ENCODE data around the gene MAML2.

Gene MAML2

GRCh38 chr11:96114178-96115064 is 228.6 kb downstream of the MAML2 start:
- Histone ChIP-seq H4K91ac (ENCODE audit: low read length) (no peak overlapping the region), H3K9ac (ENCODE audit: low read length) (no peak overlapping the region), H2BK12ac (ENCODE audit: low read length in 2 of 2) (peak overlapping the region in 1 of 2 experiments; percentile 33), H2BK5ac (ENCODE audit: low read depth, low read length, poor library complexity, severe bottlenecking) (no peak overlapping the region), H3K4ac (ENCODE audit: low read depth in 1 of 2, low read length in 2 of 2) (no peak overlapping the region), H3K18ac (ENCODE audit: low read depth in 1 of 2, low read length in 2 of 2) (no peak overlapping the region), H3K79me1 (replicated peaks; ENCODE audit: low read length, poor library complexity, severe bottlenecking) (peaks cover 29% of the 10 kb centered on the region), H3K4me3 (ENCODE audit: insufficient read depth in 1 of 2, low read depth in 1 of 2, low read length in 2 of 2) (no peak overlapping the region), H3K4me1 (ENCODE audit: control insufficient read depth, insufficient read depth, low read depth, low read length) (no peaks in the 10 kb centered on the region), H3K23ac (ENCODE audit: low read length in 2 of 2) (no peak overlapping the region), H3K27me3 (ENCODE audit: control insufficient read depth in 1 of 2, insufficient read depth in 1 of 2, low read length in 2 of 2) (no peaks in the 10 kb centered on the region), H3K14ac (ENCODE audit: low read length in 2 of 2) (no peak overlapping the region), H3K4me2 (ENCODE audit: low read length, poor library complexity, severe bottlenecking) (no peak overlapping the region), H2AFZ (ENCODE audit: low read depth, low read length) (no peak overlapping the region), H3K27ac (ENCODE audit: low read length, poor library complexity, severe bottlenecking) (no peak overlapping the region), H2BK120ac (ENCODE audit: low read depth, low read length) (no peak overlapping the region), H2BK15ac (ENCODE audit: low read depth, poor library complexity, severe bottlenecking) (no peak overlapping the region), H2AK5ac (ENCODE audit: low read length, severe bottlenecking) (peak overlapping the region; percentile 2), H3K9me3 (ENCODE audit: control insufficient read depth, low read length) (no peaks in the 10 kb centered on the region), H4K8ac (ENCODE audit: low read length) (peak overlapping the region; percentile 55), H3K36me3 (ENCODE audit: control insufficient read depth in 1 of 2, insufficient read depth in 2 of 2, low read depth in 1 of 2, low read length in 2 of 2) (no peaks in the 10 kb centered on the region)
- DNase-seq: no peak
- 92% methylated on average over 5 of the region's 5 CpGs for WGBS

- Histone ChIP-seq H3K9me3 (ENCODE audit: control insufficient read depth, low read length) (no peaks in the 10 kb centered on the region), H2AFZ (ENCODE audit: low read depth, low read length) (no peak overlapping the region), H3K4me2 (ENCODE audit: low read length, poor library complexity, severe bottlenecking) (no peak overlapping the region), H2BK15ac (ENCODE audit: low read depth, poor library complexity, severe bottlenecking) (no peak overlapping the region), H3K4me3 (ENCODE audit: insufficient read depth in 1 of 2, low read depth in 1 of 2, low read length in 2 of 2) (no peak overlapping the region), H3K14ac (ENCODE audit: low read length in 2 of 2) (no peak overlapping the region), H3K4me1 (ENCODE audit: control insufficient read depth, insufficient read depth, low read depth, low read length) (peaks cover 2% of the 10 kb centered on the region), H3K27ac (ENCODE audit: low read length, poor library complexity, severe bottlenecking) (no peak overlapping the region), H4K8ac (ENCODE audit: low read length) (no peak overlapping the region), H3K79me1 (replicated peaks; ENCODE audit: low read length, poor library complexity, severe bottlenecking) (peaks cover 32% of the 10 kb centered on the region), H3K4ac (ENCODE audit: low read depth in 1 of 2, low read length in 2 of 2) (no peak overlapping the region), H3K18ac (ENCODE audit: low read depth in 1 of 2, low read length in 2 of 2) (no peak overlapping the region), H2AK5ac (ENCODE audit: low read length, severe bottlenecking) (no peak overlapping the region), H3K23ac (ENCODE audit: low read length in 2 of 2) (no peak overlapping the region), H4K91ac (ENCODE audit: low read length) (no peak overlapping the region), H2BK5ac (ENCODE audit: low read depth, low read length, poor library complexity, severe bottlenecking) (no peak overlapping the region), H3K27me3 (ENCODE audit: control insufficient read depth in 1 of 2, insufficient read depth in 1 of 2, low read length in 2 of 2) (no peaks in the 10 kb centered on the region), H2BK12ac (ENCODE audit: low read length in 2 of 2) (no peak overlapping the region), H3K9ac (ENCODE audit: low read length) (peak overlapping the region; percentile 85), H3K36me3 (ENCODE audit: control insufficient read depth in 1 of 2, insufficient read depth in 2 of 2, low read depth in 1 of 2, low read length in 2 of 2) (no peaks in the 10 kb centered on the region), H2BK120ac (ENCODE audit: low read depth, low read length) (no peak overlapping the region)
- 75% methylated on average over 2 of the region's 4 CpGs for WGBS
- peak; percentile 50 for DNase-seq
Measured at GRCh38 chr11:96113193-96113681, 229.8 kb downstream of the MAML2 start.

- H3K4me3 ChIP-seq (ENCODE audit: insufficient read depth in 1 of 2, low read depth in 1 of 2, low read length in 2 of 2): peak overlapping the region in 1 of 2 experiments; percentile 52
- H2AK5ac ChIP-seq (ENCODE audit: low read length, severe bottlenecking): peak overlapping the region; percentile 54
- H3K23ac ChIP-seq (ENCODE audit: low read length in 2 of 2): no peak overlapping the region
- H3K79me1 ChIP-seq (replicated peaks; ENCODE audit: low read length, poor library complexity, severe bottlenecking): peaks cover 33% of the 10 kb centered on the region
- H2BK120ac ChIP-seq (ENCODE audit: low read depth, low read length): no peak overlapping the region
- DNase-seq: peak; percentile 49
- H2BK15ac ChIP-seq (ENCODE audit: low read depth, poor library complexity, severe bottlenecking): no peak overlapping the region
- peaks cover 2% of the 10 kb centered on the region for H3K4me1 ChIP-seq (ENCODE audit: control insufficient read depth, insufficient read depth, low read depth, low read length)
- peak overlapping the region in 1 of 2 experiments; percentile 31 for H3K4ac ChIP-seq (ENCODE audit: low read depth in 1 of 2, low read length in 2 of 2)
- H3K9ac ChIP-seq (ENCODE audit: low read length): peak overlapping the region; percentile 85
- WGBS: 97% methylated on average over 4 of the region's 5 CpGs
- H3K27me3 ChIP-seq (ENCODE audit: control insufficient read depth in 1 of 2, insufficient read depth in 1 of 2, low read length in 2 of 2): no peaks in the 10 kb centered on the region
- H3K27ac ChIP-seq (ENCODE audit: low read length, poor library complexity, severe bottlenecking): no peak overlapping the region
- no peak overlapping the region for H2BK12ac ChIP-seq (ENCODE audit: low read length in 2 of 2)
- no peak overlapping the region for H3K18ac ChIP-seq (ENCODE audit: low read depth in 1 of 2, low read length in 2 of 2)
- no peak overlapping the region for H2BK5ac ChIP-seq (ENCODE audit: low read depth, low read length, poor library complexity, severe bottlenecking)
- no peaks in the 10 kb centered on the region for H3K9me3 ChIP-seq (ENCODE audit: control insufficient read depth, low read length)
- H3K36me3 ChIP-seq (ENCODE audit: control insufficient read depth in 1 of 2, insufficient read depth in 2 of 2, low read depth in 1 of 2, low read length in 2 of 2): no peaks in the 10 kb centered on the region
- no peak overlapping the region for H2AFZ ChIP-seq (ENCODE audit: low read depth, low read length)
- H4K8ac ChIP-seq (ENCODE audit: low read length): no peak overlapping the region
- no peak overlapping the region for H3K14ac ChIP-seq (ENCODE audit: low read length in 2 of 2)
- H3K4me2 ChIP-seq (ENCODE audit: low read length, poor library complexity, severe bottlenecking): no peak overlapping the region
- H4K91ac ChIP-seq (ENCODE audit: low read length): no peak overlapping the region
Measured at GRCh38 chr11:96112192-96113128, 230.5 kb downstream of the MAML2 start.

DNA sequence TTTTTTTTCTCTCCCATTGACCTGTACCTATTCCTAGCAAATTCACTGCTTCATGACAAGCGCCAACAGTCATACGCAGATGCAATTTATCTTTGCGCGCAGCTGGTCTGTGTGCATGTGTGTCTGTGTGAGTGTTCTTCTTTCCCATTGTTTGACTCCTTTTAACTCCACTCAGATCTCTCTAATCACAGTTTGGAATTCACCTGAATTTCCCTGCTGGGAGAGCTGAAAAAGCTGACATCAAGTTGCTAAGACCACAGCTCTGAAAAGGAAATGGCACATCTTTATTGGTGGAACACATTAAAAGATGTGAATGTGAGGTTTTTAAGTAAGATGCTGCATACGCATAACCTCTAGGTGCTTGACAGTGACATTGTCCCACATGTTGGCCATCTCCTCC is 231.7 kb downstream of the MAML2 start:
- peaks cover 35% of the 10 kb centered on the region for H3K79me1 ChIP-seq (replicated peaks; ENCODE audit: low read length, poor library complexity, severe bottlenecking)
- H3K27me3 ChIP-seq (ENCODE audit: control insufficient read depth in 1 of 2, insufficient read depth in 1 of 2, low read length in 2 of 2): no peaks in the 10 kb centered on the region

More for the DNA sequence above, 231.7 kb downstream of the MAML2 start:
- 96% methylated on average over 4 of the region's 5 CpGs for WGBS
- no peak overlapping the region for H2BK120ac ChIP-seq (ENCODE audit: low read depth, low read length)
- no peak overlapping the region for H3K18ac ChIP-seq (ENCODE audit: low read depth in 1 of 2, low read length in 2 of 2)
- no peak overlapping the region for H4K91ac ChIP-seq (ENCODE audit: low read length)
- no peak overlapping the region for H3K4ac ChIP-seq (ENCODE audit: low read depth in 1 of 2, low read length in 2 of 2)
- no peak overlapping the region for H3K4me3 ChIP-seq (ENCODE audit: insufficient read depth in 1 of 2, low read depth in 1 of 2, low read length in 2 of 2)
- H3K9ac ChIP-seq (ENCODE audit: low read length): no peak overlapping the region
- H3K4me2 ChIP-seq (ENCODE audit: low read length, poor library complexity, severe bottlenecking): no peak overlapping the region
- H3K14ac ChIP-seq (ENCODE audit: low read length in 2 of 2): no peak overlapping the region
- no peak overlapping the region for H2BK12ac ChIP-seq (ENCODE audit: low read length in 2 of 2)
- DNase-seq: no peak
- H3K27ac ChIP-seq (ENCODE audit: low read length, poor library complexity, severe bottlenecking): no peak overlapping the region
- no peak overlapping the region for H2BK15ac ChIP-seq (ENCODE audit: low read depth, poor library complexity, severe bottlenecking)
- no peaks in the 10 kb centered on the region for H3K9me3 ChIP-seq (ENCODE audit: control insufficient read depth, low read length)
- no peaks in the 10 kb centered on the region for H3K36me3 ChIP-seq (ENCODE audit: control insufficient read depth in 1 of 2, insufficient read depth in 2 of 2, low read depth in 1 of 2, low read length in 2 of 2)
- H4K8ac ChIP-seq (ENCODE audit: low read length): no peak overlapping the region
- H3K23ac ChIP-seq (ENCODE audit: low read length in 2 of 2): no peak overlapping the region
- no peak overlapping the region for H2BK5ac ChIP-seq (ENCODE audit: low read depth, low read length, poor library complexity, severe bottlenecking)
- peaks cover 2% of the 10 kb centered on the region for H3K4me1 ChIP-seq (ENCODE audit: control insufficient read depth, insufficient read depth, low read depth, low read length)
- no peak overlapping the region for H2AFZ ChIP-seq (ENCODE audit: low read depth, low read length)
- no peak overlapping the region for H2AK5ac ChIP-seq (ENCODE audit: low read length, severe bottlenecking)

Measured in mesenchymal stem cell (in vitro differentiated cells and primary cell).